SK-N-SH (cell line): ENCODE data around the gene PRRC2A. TPM values are rescaled to one million over a fixed set of nuclear protein-coding genes. Genes with fewer than 3 reads are reported as not detected.

Experiments used
- CTCF ChIA-PET: fragments of 300-600, 350-600 bp; formaldehyde crosslinking; extraction: SDS; loops from one replicate; lab custom pipeline; 2021; lab: Yijun Ruan, JAX
- POLR2A ChIA-PET: fragments of 350-600 bp; sonication (Branson Sonifier 250); formaldehyde crosslinking; extraction: SDS; loops from one replicate; lab custom pipeline; 2020; ENCODE audit warnings: antibody characterized with exemption, inconsistent platforms; lab: Yijun Ruan, JAX
- DNase-seq: peaks from one replicate; pipeline ENCODE4 v3.0.0; 2012
- H2AFZ ChIP-seq: fragments of 200-600 bp; sonication (generic); 2 replicates; pipeline ENCODE4 v1.8.1; 2016; ENCODE audit warnings: antibody characterized with exemption, mild to moderate bottlenecking, low read depth
- H3F3A ChIP-seq: fragments of 200-600 bp; sonication (generic); replicated peaks from 2 replicates; pipeline ENCODE3; 2016; ENCODE audit warnings: antibody characterized with exemption, mild to moderate bottlenecking; ENCODE audit not compliant: insufficient read depth
- H3K27ac ChIP-seq, 2 experiments: fragments of 200-500 bp in 1 of 2; fragments of 200-600 bp in 1 of 2; sonication (Bioruptor generic) in 1 of 2; sonication (generic), shearing (Covaris generic) in 1 of 2; 2 replicates each; pipeline versions ENCODE4 v1.5.1 to v1.6.1; 2014 to 2016; ENCODE audit warnings: low read depth in 2 of 2, inconsistent platforms in 1 of 2, low read length in 1 of 2, mild to moderate bottlenecking in 1 of 2, mixed read lengths in 1 of 2
- H3K27me3 ChIP-seq: fragments of 200-600 bp; sonication (generic), shearing (Covaris generic); 2 replicates; pipeline ENCODE4 v1.6.1; 2016; ENCODE audit warnings: mixed run types; ENCODE audit not compliant: insufficient read depth
- H3K36me3 ChIP-seq, 2 experiments: fragments of 200-500 bp in 1 of 2; fragments of 200-600 bp in 1 of 2; sonication (Bioruptor generic) in 1 of 2; sonication (generic) in 1 of 2; replicated peaks in 1 of 2; 2 replicates each; pipeline versions ENCODE3 to v1.5.1; 2014 to 2016; ENCODE audit warnings: low read length in 1 of 2, mild to moderate bottlenecking in 1 of 2; ENCODE audit not compliant: insufficient read depth in 2 of 2, control insufficient read depth in 1 of 2
- H3K4me1 ChIP-seq, 2 experiments: fragments of 200-500 bp in 1 of 2; fragments of 200-600 bp in 1 of 2; sonication (Bioruptor generic) in 1 of 2; sonication (generic), shearing (Covaris generic) in 1 of 2; 2 replicates each; pipeline versions ENCODE4 v1.5.1 to v1.6.1; 2014 to 2016; ENCODE audit warnings: low read depth in 1 of 2, low read length in 1 of 2, mixed run types in 1 of 2; ENCODE audit not compliant: insufficient read depth in 2 of 2, control insufficient read depth in 1 of 2
- H3K4me2 ChIP-seq: fragments of 200-600 bp; sonication (generic), shearing (Covaris generic); 2 replicates; pipeline ENCODE4 v1.6.1; 2017; ENCODE audit warnings: mixed run types
- H3K4me3 ChIP-seq, 2 experiments: fragments of 200-500 bp in 1 of 2; fragments of 200-600 bp in 1 of 2; sonication (Bioruptor generic) in 1 of 2; sonication (generic), shearing (Covaris generic) in 1 of 2; 2 replicates each; pipeline versions ENCODE4 v1.5.1 to v1.8.1; 2014 to 2016; ENCODE audit warnings: low read depth in 2 of 2, inconsistent platforms in 1 of 2, low read length in 1 of 2, mild to moderate bottlenecking in 1 of 2, mixed read lengths in 1 of 2, moderate library complexity in 1 of 2
- H3K79me2 ChIP-seq: fragments of 200-600 bp; sonication (generic); 2 replicates; pipeline ENCODE4 v1.8.1; 2017; ENCODE audit warnings: mild to moderate bottlenecking; ENCODE audit not compliant: insufficient read depth
- H3K9ac ChIP-seq: fragments of 200-600 bp; sonication (generic); 2 replicates; pipeline ENCODE4 v1.6.1; 2017; ENCODE audit warnings: mixed run types
- H3K9me2 ChIP-seq: fragments of 200-600 bp; sonication (generic); 2 replicates; pipeline ENCODE4 v1.6.1; 2017; ENCODE audit warnings: mixed run types
- H3K9me3 ChIP-seq: fragments of 200-600 bp; sonication (generic); 2 replicates; pipeline ENCODE4 v1.6.1; 2017; ENCODE audit warnings: mixed run types, mild to moderate bottlenecking, moderate library complexity
- H4K20me1 ChIP-seq: fragments of 200-600 bp; sonication (generic); 2 replicates; pipeline ENCODE4 v1.6.1; 2017; ENCODE audit warnings: mild to moderate bottlenecking, mixed run types; ENCODE audit not compliant: insufficient read depth
- EZH2phosphoT487 ChIP-seq: fragments of 200-600 bp; sonication (generic); IDR thresholded peaks from 2 replicates; pipeline ENCODE4 v1.6.1; 2017; ENCODE audit warnings: low read depth, mixed run types, mild to moderate bottlenecking, antibody characterized with exemption, moderate library complexity, borderline replicate concordance
- FOSL2 ChIP-seq: IDR thresholded peaks from 2 replicates; pipeline ENCODE4 v1.4.0; 2012; ENCODE audit warnings: low read depth, mild to moderate bottlenecking, moderate library complexity, borderline replicate concordance
- FOXJ3 ChIP-seq: sonication (generic); formaldehyde crosslinking; IDR thresholded peaks from 2 replicates; pipeline ENCODE4 v1.5.1; 2020; ENCODE audit warnings: mild to moderate bottlenecking, missing genetic modification reagents
- GABPA ChIP-seq: IDR thresholded peaks from 2 replicates; pipeline ENCODE4 v1.4.0; 2012; ENCODE audit warnings: low read depth, mild to moderate bottlenecking
- MEF2A ChIP-seq: IDR thresholded peaks from 2 replicates; pipeline ENCODE4 v1.4.0; 2012; ENCODE audit warnings: low read depth, borderline replicate concordance
- MXI1 ChIP-seq: IDR thresholded peaks from 2 replicates; pipeline ENCODE4 v1.6.1; 2012; ENCODE audit warnings: mild to moderate bottlenecking, low read depth, low read length, improper control_type of control experiment
- NFIC ChIP-seq: IDR thresholded peaks from 2 replicates; pipeline ENCODE4 v1.4.0; 2012; ENCODE audit warnings: borderline replicate concordance
- RCOR1 ChIP-seq: fragments of 150-350 bp; IDR thresholded peaks from 2 replicates; pipeline ENCODE4 v1.6.1; 2017; ENCODE audit warnings: antibody characterized with exemption, low read length
- RFX5 ChIP-seq: IDR thresholded peaks from 2 replicates; pipeline ENCODE4 v1.6.1; 2012; ENCODE audit warnings: mild to moderate bottlenecking, improper control_type of control experiment, low read length
- RXRA ChIP-seq: IDR thresholded peaks from 2 replicates; pipeline ENCODE4 v1.4.0; 2012; ENCODE audit warnings: low read depth, mild to moderate bottlenecking, borderline replicate concordance
- SIN3A ChIP-seq: IDR thresholded peaks from 2 replicates; pipeline ENCODE4 v1.6.1; 2012; ENCODE audit warnings: low read depth, mild to moderate bottlenecking, low read length, moderate library complexity, borderline replicate concordance
- SMC3 ChIP-seq: IDR thresholded peaks from 2 replicates; pipeline ENCODE4 v1.6.1; 2012; ENCODE audit warnings: low read depth, low read length, improper control_type of control experiment
- TEAD4 ChIP-seq: IDR thresholded peaks from 2 replicates; pipeline ENCODE4 v1.4.0; 2012; ENCODE audit warnings: mild to moderate bottlenecking, borderline replicate concordance; ENCODE audit not compliant: insufficient read depth
- WGBS: methylation state at CpG from one replicate; pipeline ENCODE4 v1.1.6; 2017; ENCODE audit warnings: low lambda C conversion rate; 5-methylcytosine and 5-hydroxymethylcytosine counted together
- polyA plus RNA-seq, 3 experiments: library from polyadenylated mRNA; depleted of rRNA; stranded (reverse); fragments of >200 nt; gene quantifications; 2 replicates each; pipeline ENCODE4 v1.2.3, GENCODE V29; 2012
- TF ChIP-seq, protein P1 (sequence below): fragments of 150-350 bp; IDR thresholded peaks from 2 replicates; pipeline ENCODE4 v1.6.1; 2017; ENCODE audit warnings: antibody characterized with exemption, low read length, low read depth, borderline replicate concordance
- TF ChIP-seq, protein P2 (sequence below): IDR thresholded peaks from 2 replicates; pipeline ENCODE4 v1.4.0; 2012; ENCODE audit warnings: low read depth
- TF ChIP-seq, protein P3 (sequence below): fragments of 150-350 bp; IDR thresholded peaks from 2 replicates; pipeline ENCODE4 v1.6.1; 2016; ENCODE audit warnings: mild to moderate bottlenecking, low read depth, low read length

The PRRC2A gene
- polyA plus RNA-seq, 1 of the 3 experiments (the other 2 are of a cell fraction) = 76.1 TPM

DNA sequence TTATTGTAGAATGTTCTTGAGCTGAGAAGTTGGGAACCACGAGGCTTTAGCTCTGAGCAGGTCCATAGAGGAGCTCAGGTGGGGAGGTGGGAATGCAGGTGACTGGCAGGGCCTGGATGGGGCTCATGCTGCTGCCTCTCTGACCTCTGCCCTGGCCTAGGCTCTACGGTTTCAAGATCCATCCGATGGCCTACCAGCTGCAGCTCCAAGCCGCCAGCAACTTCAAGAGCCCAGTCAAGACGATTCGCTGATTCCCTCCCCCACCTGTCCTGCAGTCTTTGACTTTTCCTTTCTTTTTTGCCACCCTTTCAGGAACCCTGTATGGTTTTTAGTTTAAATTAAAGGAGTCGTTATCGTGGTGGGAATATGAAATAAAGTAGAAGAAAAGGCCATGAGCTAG is 49.2 kb downstream of the PRRC2A start, which contains the start of gene LY6G5B (continued):
- TF ChIP-seq NFIC (no peak), RXRA (no peak), MXI1 (no peak), RFX5 (no peak)
- TF ChIP-seq, protein P1, sequence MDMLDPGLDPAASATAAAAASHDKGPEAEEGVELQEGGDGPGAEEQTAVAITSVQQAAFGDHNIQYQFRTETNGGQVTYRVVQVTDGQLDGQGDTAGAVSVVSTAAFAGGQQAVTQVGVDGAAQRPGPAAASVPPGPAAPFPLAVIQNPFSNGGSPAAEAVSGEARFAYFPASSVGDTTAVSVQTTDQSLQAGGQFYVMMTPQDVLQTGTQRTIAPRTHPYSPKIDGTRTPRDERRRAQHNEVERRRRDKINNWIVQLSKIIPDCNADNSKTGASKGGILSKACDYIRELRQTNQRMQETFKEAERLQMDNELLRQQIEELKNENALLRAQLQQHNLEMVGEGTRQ = no peak

DNA sequence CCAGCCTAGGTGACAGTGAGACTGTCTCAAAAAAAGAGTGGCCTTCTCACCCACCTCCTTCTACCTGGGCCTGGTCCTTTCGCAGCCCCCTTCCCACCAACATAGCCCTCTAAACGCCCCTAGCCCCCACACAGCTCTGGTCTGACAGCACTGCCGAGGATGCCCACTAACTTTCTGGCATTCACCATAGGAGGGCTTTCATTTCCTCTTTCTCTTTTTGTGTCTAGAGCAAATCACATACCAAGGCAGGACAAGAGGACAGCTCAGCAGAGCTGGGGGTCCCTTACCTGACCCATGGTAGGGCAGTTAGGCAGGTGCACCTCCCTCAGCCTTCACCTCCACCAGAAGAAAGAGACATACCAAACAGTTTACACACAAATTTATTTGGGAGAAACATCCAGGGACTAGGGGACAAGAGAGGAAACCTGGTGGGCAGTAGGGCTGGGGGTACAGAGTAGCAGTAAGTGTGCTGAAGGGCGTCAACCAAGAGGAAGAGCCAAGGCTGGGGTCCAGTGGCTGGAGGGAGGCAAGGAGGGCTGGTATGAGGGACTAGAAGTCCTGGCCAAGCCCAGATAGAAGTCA is 55.9 kb downstream of the PRRC2A start:
- DNase-seq = no peak
- TF ChIP-seq EZH2phosphoT487 (no peak), GABPA (no peak), FOSL2 (no peak), TEAD4 (no peak), SIN3A (no peak), RCOR1 (no peak), FOXJ3 (CRISPR knock-in tag) (no peak), MEF2A (no peak), SMC3 (no peak)
- TF ChIP-seq, protein P2, sequence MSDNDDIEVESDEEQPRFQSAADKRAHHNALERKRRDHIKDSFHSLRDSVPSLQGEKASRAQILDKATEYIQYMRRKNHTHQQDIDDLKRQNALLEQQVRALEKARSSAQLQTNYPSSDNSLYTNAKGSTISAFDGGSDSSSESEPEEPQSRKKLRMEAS = no peak
- TF ChIP-seq, protein P3, sequence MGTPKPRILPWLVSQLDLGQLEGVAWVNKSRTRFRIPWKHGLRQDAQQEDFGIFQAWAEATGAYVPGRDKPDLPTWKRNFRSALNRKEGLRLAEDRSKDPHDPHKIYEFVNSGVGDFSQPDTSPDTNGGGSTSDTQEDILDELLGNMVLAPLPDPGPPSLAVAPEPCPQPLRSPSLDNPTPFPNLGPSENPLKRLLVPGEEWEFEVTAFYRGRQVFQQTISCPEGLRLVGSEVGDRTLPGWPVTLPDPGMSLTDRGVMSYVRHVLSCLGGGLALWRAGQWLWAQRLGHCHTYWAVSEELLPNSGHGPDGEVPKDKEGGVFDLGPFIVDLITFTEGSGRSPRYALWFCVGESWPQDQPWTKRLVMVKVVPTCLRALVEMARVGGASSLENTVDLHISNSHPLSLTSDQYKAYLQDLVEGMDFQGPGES = no peak
- ChIA-PET CTCF (interaction anchor here (1.3 to 3.0 kb wide), 2 partner anchors 53 to 154 kb away, joined by 3 to 10 read pairs; partner anchors contain the start of gene DDAH2), POLR2A (no interaction called here)
- Histone ChIP-seq H3F3A (peaks cover 16% of the 10 kb centered on the region), H3K79me2 (no peaks in the 10 kb centered on the region), H3K9me3 (no peaks in the 10 kb centered on the region), H2AFZ (no peak overlapping the region), H3K27me3 (no peaks in the 10 kb centered on the region), H4K20me1 (no peaks in the 10 kb centered on the region), H3K27ac (no peak overlapping the region), H3K4me3 (no peak overlapping the region), H3K36me3 (peaks cover 0 to 10% of the 10 kb centered on the region in 2 experiments), H3K4me1 (peaks cover 3 to 7% of the 10 kb centered on the region in 2 experiments; a peak in 2 of 4 replicates), H3K4me2 (no peak overlapping the region), H3K9me2 (no peaks in the 10 kb centered on the region), H3K9ac (no peak overlapping the region)
- WGBS = 85% methylated on average over 4 of the region's 4 CpGs
